ENCODE results near the gene PLCG1.

PLCG1 gene

DNA sequence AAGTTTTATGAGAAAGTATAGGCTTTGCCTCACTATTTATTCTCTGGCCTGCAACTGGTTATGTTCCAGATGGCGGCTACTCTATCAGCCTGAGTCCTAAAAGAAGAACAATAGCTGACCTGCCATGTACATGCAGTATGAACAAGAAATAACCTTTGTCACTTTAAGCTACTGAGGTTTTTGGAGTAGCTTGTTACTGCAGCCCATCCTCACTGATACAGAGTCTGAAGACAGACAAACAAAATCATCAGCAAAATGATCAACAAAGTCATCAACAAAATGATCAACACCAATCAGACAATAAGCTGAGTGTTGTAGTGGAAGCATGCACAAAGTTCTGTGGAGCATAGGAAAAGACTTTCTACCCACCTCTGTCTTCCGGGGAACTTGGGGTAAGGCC lies 82.5 kb downstream of the PLCG1 start:
- no peak for DNase-seq

DNA sequence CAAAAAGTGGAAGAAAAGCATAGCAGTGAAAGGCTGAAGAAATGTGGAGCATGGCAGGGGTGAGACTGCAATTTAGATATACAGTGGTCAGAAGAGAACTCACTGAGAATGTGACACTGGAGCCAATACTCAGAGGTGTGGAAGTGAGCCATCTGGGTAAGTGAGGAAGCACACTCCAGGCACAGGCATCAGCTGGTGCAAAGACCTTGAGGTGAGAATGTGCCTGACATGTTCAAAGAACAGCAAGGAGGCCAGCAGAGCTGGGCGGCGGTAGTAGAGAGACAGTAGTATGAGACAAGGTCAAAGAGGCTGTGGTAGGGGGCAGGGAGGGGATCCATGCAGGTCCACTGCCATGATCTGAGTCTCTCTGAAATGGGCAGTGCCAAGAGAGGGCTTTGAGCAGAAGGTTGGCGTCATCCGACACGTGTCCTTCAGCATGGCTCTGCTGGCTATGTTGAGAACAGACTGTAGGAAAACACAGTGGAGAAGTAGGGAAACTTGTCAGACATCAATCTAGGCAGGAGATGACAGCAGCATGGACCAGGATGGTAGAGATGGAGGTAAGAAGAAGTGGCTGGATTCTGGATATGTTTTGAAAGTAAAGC lies 84.4 kb downstream of the PLCG1 start:
- no peak for DNase-seq

DNA sequence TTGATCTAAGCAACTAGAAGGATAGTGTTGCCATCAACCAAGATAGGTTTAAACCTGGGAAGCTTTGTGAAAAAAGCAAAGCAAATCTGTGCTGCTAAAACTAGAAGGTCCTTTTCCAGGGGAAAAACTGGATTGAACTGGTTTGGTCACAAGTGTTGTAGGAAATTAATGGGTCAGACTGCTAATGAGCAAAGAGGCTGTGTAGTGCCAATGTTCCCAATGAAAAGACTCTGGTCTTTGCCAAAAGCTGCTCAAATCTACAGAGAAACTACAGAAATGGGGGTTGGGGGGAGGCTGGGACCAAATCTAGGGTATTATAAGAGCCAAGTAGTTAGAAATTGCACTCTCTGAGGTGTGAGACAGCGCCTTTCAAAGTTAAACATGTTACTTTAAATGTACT lies 85.0 kb downstream of the PLCG1 start:
- DNase-seq = no peak

DNA sequence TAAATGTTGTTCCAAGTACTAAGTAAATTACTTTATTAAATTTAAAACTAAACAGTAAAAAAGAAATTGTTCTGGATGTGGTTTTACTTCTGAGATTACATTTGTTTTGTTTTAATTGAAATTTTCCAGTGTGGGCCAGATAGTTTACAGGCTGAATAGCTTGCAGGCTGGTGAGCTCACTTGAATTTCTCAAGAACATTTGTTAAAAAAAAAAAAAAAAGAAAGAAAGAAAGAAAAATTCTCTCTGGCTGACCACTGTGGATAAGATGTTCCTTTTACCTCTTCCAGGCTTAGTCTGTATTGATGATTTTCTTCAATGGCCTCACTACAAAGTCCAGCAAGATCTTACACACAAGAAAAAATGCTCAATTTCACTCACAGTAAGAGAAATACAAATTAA lies 85.4 kb downstream of the PLCG1 start:
- DNase-seq = no peak

DNA sequence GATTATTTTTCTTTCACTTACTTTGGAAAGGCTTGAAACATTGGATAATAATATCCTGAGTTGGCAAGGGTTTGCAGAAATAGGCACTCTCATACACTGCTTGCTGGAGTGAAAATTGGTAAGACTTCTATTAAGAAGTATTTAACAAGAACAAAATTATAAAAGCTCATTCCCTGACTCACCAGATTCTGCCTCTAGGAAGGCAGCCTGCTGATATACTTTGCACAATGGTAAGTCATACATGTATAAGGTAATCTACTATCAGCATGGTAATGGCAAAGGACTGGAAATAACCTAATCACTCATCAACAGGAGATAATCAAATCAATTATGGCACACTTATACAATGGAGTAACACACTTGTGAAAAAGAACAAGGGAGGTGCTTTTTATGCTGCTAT lies 85.8 kb downstream of the PLCG1 start:
- DNase-seq = no peak

DNA sequence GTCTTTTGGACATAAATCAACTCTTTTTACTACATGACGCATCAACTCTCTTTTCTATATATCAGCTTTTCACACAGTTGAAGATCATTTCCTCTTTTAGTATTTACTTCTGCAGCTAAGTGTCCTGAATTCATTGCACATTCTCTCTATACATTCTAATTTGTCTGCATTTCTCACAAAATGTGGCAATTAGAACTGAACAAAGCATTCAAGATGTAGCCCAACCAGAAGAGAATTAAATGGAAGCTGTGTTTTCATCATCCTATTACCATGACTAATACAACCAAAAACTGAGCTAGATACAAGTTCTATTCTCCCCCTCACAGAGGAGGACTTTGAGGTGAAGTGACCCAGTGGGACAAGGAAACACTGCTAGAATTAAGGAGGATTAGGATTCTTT lies 86.9 kb downstream of the PLCG1 start:
- DNase-seq = no peak

DNA sequence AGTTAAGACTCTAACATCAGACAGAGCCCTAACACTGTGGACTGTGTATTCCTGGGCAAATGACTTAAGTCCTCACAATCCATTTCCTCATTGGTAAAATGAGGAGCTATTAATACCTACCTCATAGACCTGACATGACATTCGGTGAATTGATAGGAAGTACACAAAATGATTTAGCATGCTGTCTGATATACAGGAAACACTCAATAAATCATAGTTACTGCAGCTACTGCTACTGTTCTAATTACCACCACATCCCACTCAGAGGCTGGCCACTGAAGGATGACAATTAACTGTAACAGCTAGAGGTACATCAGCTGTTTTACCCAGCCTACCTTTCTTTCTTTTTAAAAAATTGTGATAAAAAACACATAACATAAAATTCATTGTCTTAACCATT lies 87.7 kb downstream of the PLCG1 start:
- no peak for DNase-seq

DNA sequence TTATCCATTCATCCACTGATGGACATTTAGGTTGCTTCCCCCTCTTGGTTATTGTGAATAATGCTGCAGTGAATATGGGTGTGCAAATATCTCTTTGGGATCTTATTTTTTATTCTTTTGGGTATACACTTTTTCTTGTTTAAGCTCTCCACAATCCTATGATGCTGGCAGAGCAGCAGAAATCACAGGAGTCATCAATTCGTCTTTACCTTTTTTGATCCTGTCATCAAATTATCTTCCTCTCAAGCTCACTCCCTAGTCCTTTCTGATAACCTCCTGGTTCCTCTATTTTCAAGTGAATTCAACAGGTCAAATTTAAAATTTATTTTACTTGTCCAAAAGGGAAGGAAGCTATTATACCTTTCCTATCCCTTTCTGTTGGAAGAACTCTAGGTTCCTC lies 89.1 kb downstream of the PLCG1 start:
- no peak for DNase-seq

Measured in hematopoietic multipotent progenitor cell treated with erythropoietin and hydrocortisone succinate and interleukin-3 and kit ligand, for 6 days (in vitro differentiated cells).